ENCODE data around the gene DHRS7C.

The DHRS7C gene

GRCh38 chr17:9755083-9755482 lies 36.3 kb downstream of the DHRS7C start:
- no peak for TF ChIP-seq CTCF (conservative IDR thresholded peaks at IDR 0.05; ENCODE audit: control insufficient read depth, insufficient read depth, low read depth, low read length)
- no peak overlapping the region for H3K4me3 ChIP-seq (ENCODE audit: control insufficient read depth, low read depth, low read length)
- DNase-seq (ENCODE audit: low read depth), result peak; percentile 16

GRCh38 chr17:9750524-9750923 lies 40.9 kb downstream of the DHRS7C start:
- no peak for TF ChIP-seq CTCF (conservative IDR thresholded peaks at IDR 0.05; ENCODE audit: control insufficient read depth, insufficient read depth, low read depth, low read length)
- H3K4me3 ChIP-seq (ENCODE audit: control insufficient read depth, low read depth, low read length), result no peak overlapping the region
- DNase-seq (ENCODE audit: low read depth), result no peak

- TF ChIP-seq CTCF (conservative IDR thresholded peaks at IDR 0.05; ENCODE audit: control insufficient read depth, insufficient read depth, low read depth, low read length), result no peak
- peak; percentile 5 for DNase-seq (ENCODE audit: low read depth)
Measured at GRCh38 chr17:9729735-9730420, 61.5 kb downstream of the DHRS7C start.

GRCh38 chr17:9729034-9729650 lies 62.2 kb downstream of the DHRS7C start:
- DNase-seq (ENCODE audit: low read depth), result peak; percentile 60
- peak; percentile 100 for TF ChIP-seq CTCF (conservative IDR thresholded peaks at IDR 0.05; ENCODE audit: control insufficient read depth, insufficient read depth, low read depth, low read length)
- H3K4me3 ChIP-seq (ENCODE audit: control insufficient read depth, low read depth, low read length), result no peak overlapping the region

More at GRCh38 chr17:9729735-9730420, 61.5 kb downstream of the DHRS7C start:
- H3K4me3 ChIP-seq (ENCODE audit: control insufficient read depth, low read depth, low read length), result no peak overlapping the region

GRCh38 chr17:9728564-9728963 lies 62.8 kb downstream of the DHRS7C start:
- DNase-seq (ENCODE audit: low read depth), result no peak
- no peak overlapping the region for H3K4me3 ChIP-seq (ENCODE audit: control insufficient read depth, low read depth, low read length)
- no peak for TF ChIP-seq CTCF (conservative IDR thresholded peaks at IDR 0.05; ENCODE audit: control insufficient read depth, insufficient read depth, low read depth, low read length)

- TF ChIP-seq CTCF (conservative IDR thresholded peaks at IDR 0.05; ENCODE audit: control insufficient read depth, insufficient read depth, low read depth, low read length), result no peak
- H3K4me3 ChIP-seq (ENCODE audit: control insufficient read depth, low read depth, low read length), result no peak overlapping the region
Measured at GRCh38 chr17:9728005-9728404, 63.4 kb downstream of the DHRS7C start.

More at GRCh38 chr17:9728005-9728404, 63.4 kb downstream of the DHRS7C start:
- DNase-seq (ENCODE audit: low read depth), result no peak
